SU-DHL-6 (cell line): Measurements from ENCODE around the gene RCAN2.

ENCODE experiments used
- H2AFZ ChIP-seq: fragments of 200-600 bp; sonication (generic); 2 replicates; pipeline ENCODE4 v1.6.1; 2014; ENCODE audit warnings: low read depth, mild to moderate bottlenecking, moderate library complexity, mixed read lengths, antibody characterized with exemption, low read length; ENCODE audit not compliant: severe bottlenecking
- H3F3A ChIP-seq: fragments of 200-600 bp; shearing (Covaris generic); 2 replicates; pipeline ENCODE4 v1.6.0; 2016; ENCODE audit warnings: antibody characterized with exemption, mild to moderate bottlenecking; ENCODE audit not compliant: insufficient read depth
- H3K27ac ChIP-seq: fragments of 200-600 bp; sonication (generic); 2 replicates; pipeline ENCODE4 v1.5.1; 2016; ENCODE audit warnings: low read depth, mild to moderate bottlenecking, low read length, moderate library complexity, mixed read lengths
- H3K27me3 ChIP-seq: fragments of 200-600 bp; sonication (generic), shearing (Covaris generic); 2 replicates; pipeline ENCODE4 v1.6.0; 2014; ENCODE audit warnings: mild to moderate bottlenecking, low read length
- H3K36me3 ChIP-seq: fragments of 200-600 bp; sonication (generic); 2 replicates; pipeline ENCODE4 v1.6.1; 2014; ENCODE audit warnings: mild to moderate bottlenecking, low read length, mixed read lengths
- H3K4me2 ChIP-seq: fragments of 300-600, 200-600 bp; shearing (Covaris generic), sonication (generic); 2 replicates; pipeline ENCODE4 v1.6.0; 2014; ENCODE audit warnings: low read length, low read depth, mild to moderate bottlenecking; ENCODE audit not compliant: poor library complexity, severe bottlenecking
- H3K4me3 ChIP-seq: fragments of 200-600 bp; sonication (generic); 2 replicates; pipeline ENCODE4 v1.5.1; 2014; ENCODE audit warnings: antibody characterized with exemption, low read length, mild to moderate bottlenecking, mixed read lengths; ENCODE audit not compliant: insufficient read depth, poor library complexity, severe bottlenecking
- H3K79me2 ChIP-seq: fragments of 200-600 bp; sonication (generic); 2 replicates; pipeline ENCODE4 v1.6.1; 2014; ENCODE audit warnings: mild to moderate bottlenecking, low read length, moderate library complexity; ENCODE audit not compliant: insufficient read depth
- H3K9ac ChIP-seq: fragments of 200-600 bp; sonication (generic); 2 replicates; pipeline ENCODE4 v1.7.0; 2014; ENCODE audit warnings: mild to moderate bottlenecking, low read length
- H3K9me2 ChIP-seq: fragments of 200-600 bp; sonication (generic); replicated peaks from 2 replicates; pipeline ENCODE4 v1.6.1; 2014; ENCODE audit warnings: low read length; ENCODE audit not compliant: insufficient read depth
- H3K9me3 ChIP-seq: fragments of 200-600 bp; sonication (generic); 2 replicates; pipeline ENCODE4 v1.6.1; 2014; ENCODE audit warnings: low read length, mixed read lengths; ENCODE audit not compliant: insufficient read depth
- H4K20me1 ChIP-seq: fragments of 200-600 bp; sonication (generic); 2 replicates; pipeline ENCODE4 v1.6.1; 2014; ENCODE audit warnings: low read depth, mild to moderate bottlenecking, antibody characterized with exemption, low read length, moderate library complexity, mixed read lengths
- CTCF ChIP-seq: fragments of 200-600 bp; sonication (generic); IDR thresholded peaks from one replicate; pipeline ENCODE4 v1.5.1; 2017; ENCODE audit warnings: antibody characterized with exemption, mild to moderate bottlenecking, low read length, moderate library complexity; ENCODE audit not compliant: insufficient read depth, poor library complexity, severe bottlenecking
- EZH2phosphoT487 ChIP-seq: fragments of 200-600 bp; sonication (generic), shearing (Covaris generic); conservative IDR thresholded peaks from 2 replicates; pipeline ENCODE4 v1.6.1; 2018; ENCODE audit warnings: mild to moderate bottlenecking, antibody characterized with exemption, low read length, moderate library complexity, mixed read lengths

The RCAN2 gene

GRCh38 chr6:46255528-46255927 lies 235.7 kb downstream of the RCAN2 start:
- H3K79me2 ChIP-seq, result no peaks in the 10 kb centered on the region
- H2AFZ ChIP-seq, result no peak overlapping the region
- H4K20me1 ChIP-seq, result no peaks in the 10 kb centered on the region
- no peak overlapping the region for H3K4me2 ChIP-seq
- no peak overlapping the region for H3K4me3 ChIP-seq
- no peaks in the 10 kb centered on the region for H3F3A ChIP-seq
- H3K9me3 ChIP-seq, result no peaks in the 10 kb centered on the region
- H3K9ac ChIP-seq, result no peak overlapping the region
- no peaks in the 10 kb centered on the region for H3K9me2 ChIP-seq
- no peaks in the 10 kb centered on the region for H3K36me3 ChIP-seq
- TF ChIP-seq EZH2phosphoT487 (no peak), CTCF (no peak)
- no peak overlapping the region for H3K27ac ChIP-seq
- H3K27me3 ChIP-seq, result no peaks in the 10 kb centered on the region

- Histone ChIP-seq H3K36me3 (no peaks in the 10 kb centered on the region), H2AFZ (no peak overlapping the region), H3K79me2 (no peaks in the 10 kb centered on the region), H3K27me3 (no peaks in the 10 kb centered on the region), H3K4me3 (no peak overlapping the region), H4K20me1 (no peaks in the 10 kb centered on the region), H3K4me2 (no peak overlapping the region), H3K9me2 (no peaks in the 10 kb centered on the region), H3K9ac (no peak overlapping the region), H3K9me3 (no peaks in the 10 kb centered on the region), H3F3A (no peaks in the 10 kb centered on the region), H3K27ac (no peak overlapping the region)
- no peak for TF ChIP-seq CTCF
- no peak for TF ChIP-seq EZH2phosphoT487
Measured at GRCh38 chr6:46254946-46255345, 236.3 kb downstream of the RCAN2 start.

DNA sequence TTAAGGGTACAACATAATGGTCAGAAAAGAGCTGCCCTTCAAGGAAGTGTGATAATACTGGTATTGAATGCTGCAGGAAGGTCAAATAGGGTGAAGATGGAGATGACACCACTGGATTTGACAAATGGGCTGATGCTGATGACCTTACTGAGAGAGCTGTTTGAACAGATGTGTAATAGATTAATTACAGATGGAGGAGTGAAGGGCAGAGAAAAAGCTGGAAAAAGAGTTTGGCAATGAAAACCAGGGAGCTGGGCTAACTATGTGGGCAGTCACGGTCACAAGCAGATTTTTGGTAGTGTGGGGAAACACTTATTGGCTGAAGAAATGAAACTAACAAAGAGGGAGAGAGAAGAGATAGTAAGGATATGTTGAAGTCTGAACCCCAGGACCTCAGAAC lies 236.9 kb downstream of the RCAN2 start:
- no peak overlapping the region for H3K27ac ChIP-seq
- no peaks in the 10 kb centered on the region for H4K20me1 ChIP-seq
- TF ChIP-seq EZH2phosphoT487 (no peak), CTCF (no peak)
- no peaks in the 10 kb centered on the region for H3K9me3 ChIP-seq
- no peaks in the 10 kb centered on the region for H3K36me3 ChIP-seq
- no peaks in the 10 kb centered on the region for H3K27me3 ChIP-seq
- H3F3A ChIP-seq, result no peaks in the 10 kb centered on the region
- no peaks in the 10 kb centered on the region for H3K79me2 ChIP-seq
- H3K9me2 ChIP-seq, result no peaks in the 10 kb centered on the region
- no peak overlapping the region for H2AFZ ChIP-seq
- H3K9ac ChIP-seq, result no peak overlapping the region
- no peak overlapping the region for H3K4me2 ChIP-seq
- no peak overlapping the region for H3K4me3 ChIP-seq
